Measurements from ENCODE around the gene ISL2.

Gene ISL2

GRCh38 chr15:76380249-76380648, 43.7 kb downstream of the ISL2 start:
- DNase-seq, result no peak

- no peak for DNase-seq
These were observed 44.8 kb downstream of the ISL2 start for GRCh38 chr15:76381366-76381765.

- no peak for DNase-seq
These were observed 46.6 kb downstream of the ISL2 start for GRCh38 chr15:76382987-76383728.

- no peak for DNase-seq
These were observed 47.8 kb downstream of the ISL2 start for GRCh38 chr15:76384409-76384808.

GRCh38 chr15:76386178-76386577, 49.6 kb downstream of the ISL2 start:
- DNase-seq, result no peak

GRCh38 chr15:76386926-76387325, 50.4 kb downstream of the ISL2 start:
- no peak for DNase-seq

- DNase-seq, result no peak
These were observed 54.0 kb downstream of the ISL2 start for GRCh38 chr15:76390571-76390970.

GRCh38 chr15:76391309-76391708, 54.7 kb downstream of the ISL2 start:
- no peak for DNase-seq

GRCh38 chr15:76391847-76392246, 55.3 kb downstream of the ISL2 start:
- no peak for DNase-seq
